ENCODE results near the gene SMARCC2.

The SMARCC2 gene

GRCh38 chr12:56116267-56117081 lies 72.8 kb downstream of the SMARCC2 start, which contains the start of gene RPL41:
TSS of gene RPL41 (plus strand) at chr12:56116633.
- no peaks in the 10 kb centered on the region for H3K27me3 Mint-ChIP-seq (ENCODE audit: low read depth)
- no peak for TF ChIP-seq CTCF (IDR thresholded peaks at IDR 0.05; ENCODE audit: unreplicated experiment in 3 of 3)
- peak within 1 kb of the TSS; percentile 88 to 100 (median 95) for H3K4me3 Mint-ChIP-seq
- peaks cover 45% of the 10 kb centered on the region for H3K36me3 Mint-ChIP-seq (ENCODE audit: low read depth)
- peaks cover 27% of the 10 kb centered on the region for H3K4me1 Mint-ChIP-seq
- H3K9me3 Mint-ChIP-seq = no peaks in the 10 kb centered on the region
- peak within 1 kb of the TSS; percentile 95 to 98 (median 97) for H3K27ac Mint-ChIP-seq

- peak overlapping the region; percentile 88 to 100 (median 95) for H3K4me3 Mint-ChIP-seq
- no peaks in the 10 kb centered on the region for H3K9me3 Mint-ChIP-seq
- H3K27ac Mint-ChIP-seq = peak overlapping the region; percentile 95 to 98 (median 97)
- no peak for TF ChIP-seq CTCF (IDR thresholded peaks at IDR 0.05; ENCODE audit: unreplicated experiment in 3 of 3)
- peaks cover 50% of the 10 kb centered on the region for H3K36me3 Mint-ChIP-seq (ENCODE audit: low read depth)
- no peaks in the 10 kb centered on the region for H3K27me3 Mint-ChIP-seq (ENCODE audit: low read depth)
- peaks cover 21% of the 10 kb centered on the region for H3K4me1 Mint-ChIP-seq
These were observed 74.0 kb downstream of the SMARCC2 start for GRCh38 chr12:56115329-56115728.

GRCh38 chr12:56114084-56114483 lies 75.2 kb downstream of the SMARCC2 start:
- Mint-ChIP-seq H3K36me3 (ENCODE audit: low read depth) (peaks cover 61% of the 10 kb centered on the region), H3K27ac (peak overlapping the region; percentile 22 to 54 (median 44)), H3K27me3 (ENCODE audit: low read depth) (no peaks in the 10 kb centered on the region), H3K9me3 (no peaks in the 10 kb centered on the region), H3K4me1 (peaks cover 8% of the 10 kb centered on the region), H3K4me3 (peak overlapping the region; percentile 52 to 77 (median 71))
- no peak for TF ChIP-seq CTCF (IDR thresholded peaks at IDR 0.05; ENCODE audit: unreplicated experiment in 3 of 3)
